ENCODE data around the gene OR2AG1. TPM values are rescaled to one million over a fixed set of nuclear protein-coding genes. Genes with fewer than 3 reads are reported as not detected.
"Not testable (repeated sequence)": the region's sequence is repeated elsewhere in the genome, so short reads cannot be mapped to it uniquely, and the experiment has no call there.

Gene OR2AG1
- total RNA-seq, 1 donor from 2014 or later: not detected

DNA sequence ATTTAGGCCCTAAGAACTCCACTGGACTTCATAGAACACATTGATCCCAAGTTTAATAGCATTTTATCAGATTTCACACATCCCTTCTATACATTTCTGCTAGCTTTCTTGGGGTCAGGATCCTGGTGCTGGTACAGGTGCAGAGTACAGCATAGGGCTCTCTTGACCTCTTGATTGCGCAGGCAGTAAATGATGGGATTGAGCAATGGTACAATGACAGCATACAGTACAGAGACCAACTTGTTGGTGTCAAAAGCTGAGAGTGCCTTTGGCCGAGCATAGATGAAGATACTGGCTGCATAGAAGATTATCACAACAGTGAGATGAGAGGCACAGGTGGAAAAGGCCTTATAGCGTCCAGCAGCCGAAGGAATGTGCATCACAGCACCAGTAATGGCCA, 11.8 kb downstream of the OR2AG1 start:
- no peaks in the 10 kb centered on the region for H3K27me3 ChIP-seq (ENCODE audit: control insufficient read depth, insufficient read depth, low read length)
- no peaks in the 10 kb centered on the region for H3K36me3 ChIP-seq (ENCODE audit: control insufficient read depth, insufficient read depth, low read length)
- H3K4me3 ChIP-seq (ENCODE audit: low read depth, low read length): no peak overlapping the region
- no peak for DNase-seq (ENCODE audit: low read depth)
- no peak for TF ChIP-seq CTCF (IDR thresholded peaks at IDR 0.05; ENCODE audit: insufficient read depth, low read length, severe bottlenecking)
- FAIRE-seq: no peak

- Histone ChIP-seq H3K4me3 (ENCODE audit: low read depth, low read length) (no peak within 1 kb of the TSS), H3K27me3 (ENCODE audit: control insufficient read depth, insufficient read depth, low read length) (no peaks in the 10 kb centered on the region), H3K36me3 (ENCODE audit: control insufficient read depth, insufficient read depth, low read length) (no peaks in the 10 kb centered on the region)
- no peak for TF ChIP-seq CTCF (IDR thresholded peaks at IDR 0.05; ENCODE audit: insufficient read depth, low read length, severe bottlenecking)
- FAIRE-seq: no peak
- DNase-seq (ENCODE audit: low read depth): peak; percentile 47
Observed at GRCh38 chr11:6799402-6799801, 16.6 kb downstream of the OR2AG1 start, which contains the start of gene OR6A2. Gene OR6A2, minus strand, starts transcription at chr11:6799689. Its CDS starts 3,981 bp downstream, at chr11:6795708.

DNA sequence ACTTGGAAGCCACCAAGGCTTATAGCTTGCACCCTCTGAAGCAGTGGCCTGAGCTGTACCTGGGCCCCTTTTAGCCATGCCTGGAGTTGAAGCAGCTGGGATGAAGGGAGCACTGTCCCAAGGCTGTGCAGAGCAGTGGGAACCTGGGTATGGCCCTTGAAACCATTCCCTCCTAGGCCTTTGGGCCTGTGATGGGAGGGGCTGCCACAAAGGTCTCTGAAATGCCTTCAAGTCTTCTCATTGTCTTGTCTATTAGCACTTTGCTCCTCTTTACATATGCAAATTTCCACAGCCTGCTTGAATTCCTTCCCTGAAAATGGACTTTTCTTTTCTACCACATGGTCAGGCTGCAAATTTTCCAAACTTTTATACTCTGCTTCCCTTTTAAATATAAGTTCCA, 18.3 kb downstream of the OR2AG1 start:
- not testable (repeated sequence) for H3K36me3 ChIP-seq (ENCODE audit: control insufficient read depth, insufficient read depth, low read length); H3K4me3 ChIP-seq (ENCODE audit: low read depth, low read length); FAIRE-seq; H3K27me3 ChIP-seq (ENCODE audit: control insufficient read depth, insufficient read depth, low read length); DNase-seq (ENCODE audit: low read depth)

DNA sequence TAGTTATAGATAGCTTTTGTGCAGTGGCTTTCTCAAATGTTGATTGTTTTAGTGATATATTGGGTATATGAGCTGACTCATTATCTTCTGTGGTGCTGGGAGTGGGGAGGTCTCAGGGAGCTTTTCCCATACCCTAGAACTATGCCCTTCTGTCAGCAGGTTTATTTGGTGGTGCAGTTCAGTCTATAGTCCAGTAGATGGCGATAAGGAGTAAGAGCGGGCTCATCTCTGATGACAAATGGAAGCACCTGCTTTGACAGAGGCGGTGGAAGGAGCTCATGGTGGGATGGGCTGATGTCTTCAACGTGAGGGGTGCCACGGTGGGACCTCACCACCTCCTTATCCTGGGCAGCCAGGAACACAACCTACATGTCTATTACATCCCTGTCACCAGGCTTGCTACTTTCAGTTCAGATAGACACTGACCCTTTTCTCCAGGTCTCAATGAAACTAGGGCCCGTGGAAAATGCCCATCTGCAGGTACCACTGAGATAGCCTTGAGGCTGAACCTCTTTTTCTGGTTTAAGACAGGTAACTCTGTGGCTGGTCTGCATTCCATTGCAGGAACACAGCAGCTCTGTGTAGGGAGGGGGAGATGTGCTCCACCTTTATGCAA, 29.7 kb downstream of the OR2AG1 start:
- no peaks in the 10 kb centered on the region for H3K36me3 ChIP-seq (ENCODE audit: control insufficient read depth, insufficient read depth, low read length)
- FAIRE-seq: peak; percentile 23
- DNase-seq (ENCODE audit: low read depth): peak; percentile 50
- no peaks in the 10 kb centered on the region for H3K27me3 ChIP-seq (ENCODE audit: control insufficient read depth, insufficient read depth, low read length)
- H3K4me3 ChIP-seq (ENCODE audit: low read depth, low read length): no peak overlapping the region
- peak; percentile 94 for TF ChIP-seq CTCF (IDR thresholded peaks at IDR 0.05; ENCODE audit: insufficient read depth, low read length, severe bottlenecking)

- no peak for FAIRE-seq
- H3K4me3 ChIP-seq (ENCODE audit: low read depth, low read length): no peak overlapping the region
Observed at GRCh38 chr11:6813656-6814055, 30.8 kb downstream of the OR2AG1 start.

DNA sequence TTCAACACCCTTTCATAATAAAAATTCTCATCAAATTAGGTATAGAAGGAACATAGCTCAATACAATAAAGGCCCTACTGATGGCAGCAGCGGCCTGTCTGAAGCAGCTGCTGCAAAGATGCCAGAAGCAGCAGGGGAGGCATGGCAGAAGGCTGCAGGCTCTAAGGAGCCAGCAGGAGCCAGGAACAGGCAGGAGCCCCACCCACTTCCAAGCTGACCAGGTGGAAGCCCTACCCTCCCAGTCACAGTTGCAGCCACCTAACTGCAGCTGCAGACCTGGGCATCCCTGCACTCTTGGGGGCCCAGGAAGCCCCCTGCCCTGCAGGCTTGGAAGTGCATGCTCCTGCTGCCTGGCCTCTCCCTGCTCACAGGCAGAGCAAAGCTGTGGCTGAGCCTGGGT, 34.9 kb downstream of the OR2AG1 start:
- no peak overlapping the region for H3K4me3 ChIP-seq (ENCODE audit: low read depth, low read length)
- FAIRE-seq: no peak
- H3K27me3 ChIP-seq (ENCODE audit: control insufficient read depth, insufficient read depth, low read length): no peaks in the 10 kb centered on the region
- no peak for DNase-seq (ENCODE audit: low read depth)
- H3K36me3 ChIP-seq (ENCODE audit: control insufficient read depth, insufficient read depth, low read length): no peaks in the 10 kb centered on the region
- no peak for TF ChIP-seq CTCF (IDR thresholded peaks at IDR 0.05; ENCODE audit: insufficient read depth, low read length, severe bottlenecking)

More at GRCh38 chr11:6813656-6814055, 30.8 kb downstream of the OR2AG1 start:
- Histone ChIP-seq H3K36me3 (ENCODE audit: control insufficient read depth, insufficient read depth, low read length) (no peaks in the 10 kb centered on the region), H3K27me3 (ENCODE audit: control insufficient read depth, insufficient read depth, low read length) (no peaks in the 10 kb centered on the region)
- no peak for DNase-seq (ENCODE audit: low read depth)
- TF ChIP-seq CTCF (IDR thresholded peaks at IDR 0.05; ENCODE audit: insufficient read depth, low read length, severe bottlenecking): no peak

Measured in bronchial epithelial cell (primary cell).